Measurements from ENCODE around the gene SLC13A2. TPM values are rescaled to one million over a fixed set of nuclear protein-coding genes. Genes with fewer than 3 reads are reported as not detected.

SLC13A2 gene
- total RNA-seq, 2 donors from 2014 or later: not detected

GRCh38 chr17:28544402-28545140 is 71.1 kb downstream of the SLC13A2 start:
- Histone ChIP-seq H3K4me3 (ENCODE audit: low read length) (no peak overlapping the region), H3K9me3 (ENCODE audit: control insufficient read depth, low read length) (no peaks in the 10 kb centered on the region), H3K36me3 (ENCODE audit: control insufficient read depth, insufficient read depth, low read length) (no peaks in the 10 kb centered on the region), H3K4me1 (ENCODE audit: control insufficient read depth, insufficient read depth, low read length) (peaks cover 3% of the 10 kb centered on the region), H3K9ac (ENCODE audit: extremely low read depth, low read length, poor library complexity, severe bottlenecking) (no peak overlapping the region), H3K27me3 (ENCODE audit: control insufficient read depth, insufficient read depth, low read length, poor library complexity, severe bottlenecking) (no peaks in the 10 kb centered on the region), H3K27ac (ENCODE audit: low read depth, low read length) (no peak overlapping the region)
- TF ChIP-seq, protein P1, sequence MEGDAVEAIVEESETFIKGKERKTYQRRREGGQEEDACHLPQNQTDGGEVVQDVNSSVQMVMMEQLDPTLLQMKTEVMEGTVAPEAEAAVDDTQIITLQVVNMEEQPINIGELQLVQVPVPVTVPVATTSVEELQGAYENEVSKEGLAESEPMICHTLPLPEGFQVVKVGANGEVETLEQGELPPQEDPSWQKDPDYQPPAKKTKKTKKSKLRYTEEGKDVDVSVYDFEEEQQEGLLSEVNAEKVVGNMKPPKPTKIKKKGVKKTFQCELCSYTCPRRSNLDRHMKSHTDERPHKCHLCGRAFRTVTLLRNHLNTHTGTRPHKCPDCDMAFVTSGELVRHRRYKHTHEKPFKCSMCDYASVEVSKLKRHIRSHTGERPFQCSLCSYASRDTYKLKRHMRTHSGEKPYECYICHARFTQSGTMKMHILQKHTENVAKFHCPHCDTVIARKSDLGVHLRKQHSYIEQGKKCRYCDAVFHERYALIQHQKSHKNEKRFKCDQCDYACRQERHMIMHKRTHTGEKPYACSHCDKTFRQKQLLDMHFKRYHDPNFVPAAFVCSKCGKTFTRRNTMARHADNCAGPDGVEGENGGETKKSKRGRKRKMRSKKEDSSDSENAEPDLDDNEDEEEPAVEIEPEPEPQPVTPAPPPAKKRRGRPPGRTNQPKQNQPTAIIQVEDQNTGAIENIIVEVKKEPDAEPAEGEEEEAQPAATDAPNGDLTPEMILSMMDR (conservative IDR thresholded peaks at IDR 0.05): no peak
- 85 to 100% methylated on average over 2 to 4 of the region's 4 CpGs for WGBS, 2 experiments (ENCODE audit: insufficient coverage in 1 of 2, insufficient read length in 1 of 2)
- Mint-ChIP-seq H3K27me3 (ENCODE audit: insufficient read depth) (no peaks in the 10 kb centered on the region), H3K9me3 (no peaks in the 10 kb centered on the region), H3K36me3 (ENCODE audit: low read depth) (peaks cover 6% of the 10 kb centered on the region), H3K4me1 (peaks cover 17% of the 10 kb centered on the region), H3K27ac (no peak overlapping the region), H3K4me3 (no peak overlapping the region)
- DNase-seq: peak; percentile 57

DNA sequence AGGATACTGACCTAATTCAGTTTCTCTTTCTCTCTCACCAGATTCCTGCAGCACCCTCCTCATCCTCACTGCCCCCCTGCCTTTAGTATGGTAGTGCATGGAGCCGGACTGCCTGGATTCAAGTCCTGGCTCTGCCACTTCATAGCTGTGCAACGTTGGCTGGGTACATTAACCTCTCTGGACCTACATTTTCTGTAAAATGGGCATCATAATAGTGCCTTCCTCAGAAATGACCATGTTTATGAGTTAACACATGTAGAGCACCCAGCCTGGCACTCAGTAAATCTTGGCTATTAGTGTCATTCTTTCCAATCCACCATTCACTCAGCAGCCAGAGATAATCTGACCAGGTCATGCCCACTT is 71.7 kb downstream of the SLC13A2 start:
- no peaks in the 10 kb centered on the region for H3K27me3 Mint-ChIP-seq (ENCODE audit: insufficient read depth)
- Histone ChIP-seq H3K27ac (ENCODE audit: low read depth, low read length) (no peak overlapping the region), H3K9me3 (ENCODE audit: control insufficient read depth, low read length) (no peaks in the 10 kb centered on the region), H3K4me3 (ENCODE audit: low read length) (no peak overlapping the region), H3K4me1 (ENCODE audit: control insufficient read depth, insufficient read depth, low read length) (peaks cover 4% of the 10 kb centered on the region), H3K27me3 (ENCODE audit: control insufficient read depth, insufficient read depth, low read length, poor library complexity, severe bottlenecking) (no peaks in the 10 kb centered on the region), H3K9ac (ENCODE audit: extremely low read depth, low read length, poor library complexity, severe bottlenecking) (no peak overlapping the region), H3K36me3 (ENCODE audit: control insufficient read depth, insufficient read depth, low read length) (no peaks in the 10 kb centered on the region)
- H3K4me1 Mint-ChIP-seq: peaks cover 17% of the 10 kb centered on the region
- no peak overlapping the region for H3K4me3 Mint-ChIP-seq
- H3K9me3 Mint-ChIP-seq: no peaks in the 10 kb centered on the region
- no peak overlapping the region for H3K27ac Mint-ChIP-seq
- TF ChIP-seq, protein P1 (conservative IDR thresholded peaks at IDR 0.05): no peak
- H3K36me3 Mint-ChIP-seq (ENCODE audit: low read depth): peaks cover 6% of the 10 kb centered on the region
- WGBS, 2 experiments (ENCODE audit: insufficient coverage in 1 of 2, insufficient read length in 1 of 2): 82 to 92% methylated on average over 2 of the region's 2 CpGs
- DNase-seq: no peak

GRCh38 chr17:28545787-28546415 is 72.5 kb downstream of the SLC13A2 start:
- WGBS, 2 experiments (ENCODE audit: insufficient coverage in 1 of 2, insufficient read length in 1 of 2): 86 to 93% methylated on average over 4 to 6 of the region's 6 CpGs
- Histone ChIP-seq H3K27me3 (ENCODE audit: control insufficient read depth, insufficient read depth, low read length, poor library complexity, severe bottlenecking) (no peaks in the 10 kb centered on the region), H3K4me3 (ENCODE audit: low read length) (no peak overlapping the region), H3K9me3 (ENCODE audit: control insufficient read depth, low read length) (no peaks in the 10 kb centered on the region), H3K9ac (ENCODE audit: extremely low read depth, low read length, poor library complexity, severe bottlenecking) (no peak overlapping the region), H3K36me3 (ENCODE audit: control insufficient read depth, insufficient read depth, low read length) (no peaks in the 10 kb centered on the region), H3K27ac (ENCODE audit: low read depth, low read length) (no peak overlapping the region), H3K4me1 (ENCODE audit: control insufficient read depth, insufficient read depth, low read length) (peaks cover 4% of the 10 kb centered on the region)
- Mint-ChIP-seq H3K9me3 (no peaks in the 10 kb centered on the region), H3K36me3 (ENCODE audit: low read depth) (peaks cover 6% of the 10 kb centered on the region), H3K4me3 (no peak overlapping the region), H3K4me1 (peaks cover 17% of the 10 kb centered on the region), H3K27me3 (ENCODE audit: insufficient read depth) (no peaks in the 10 kb centered on the region), H3K27ac (no peak overlapping the region)
- peak; percentile 52 for DNase-seq
- TF ChIP-seq, protein P1 (conservative IDR thresholded peaks at IDR 0.05): no peak

All from endodermal cell (in vitro differentiated cells).